Muscle of arm (tissue), 12 donors: ENCODE results near the gene HMGCS1. TPM values are rescaled to one million over a fixed set of nuclear protein-coding genes. Genes with fewer than 3 reads are reported as not detected.
"Not testable (repeated sequence)": the region's sequence is repeated elsewhere in the genome, so short reads cannot be mapped to it uniquely, and the experiment has no call there.

Experiments used
- DNase-seq: peaks from one replicate; pipeline ENCODE4 v3.0.0-alpha.2; 2013
- polyA plus RNA-seq, 12 donors: library from polyadenylated mRNA; unstranded; fragments of 120-200 nt; gene quantifications; one replicate each; pipeline ENCODE4 v1.2.1, GENCODE V29; 2013; ENCODE audit not compliant: insufficient read length in 12 of 12

HMGCS1 gene
- polyA plus RNA-seq, 12 donors = 31.5 to 63.0 (median 47.2) TPM; not detected in 1

DNA sequence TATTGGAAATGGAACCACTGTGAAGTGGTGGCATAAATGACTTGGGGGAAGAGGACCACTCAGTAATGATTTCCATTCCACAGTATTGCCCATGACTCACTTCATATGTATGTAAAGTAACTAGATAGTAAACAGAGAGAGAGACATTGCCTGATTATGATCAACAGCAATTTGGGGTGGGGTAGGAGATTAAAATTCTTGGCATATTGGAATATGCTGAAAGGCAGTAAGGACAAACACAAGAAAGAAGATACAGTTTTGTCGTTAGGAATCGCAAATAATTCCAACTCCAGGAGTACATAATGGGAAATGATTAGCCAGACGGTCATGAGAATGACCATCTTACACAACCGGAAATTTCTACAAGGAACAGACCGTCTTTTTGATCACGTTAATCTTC is 1.5 kb upstream of the HMGCS1 start:
- DNase-seq = no peak

DNA sequence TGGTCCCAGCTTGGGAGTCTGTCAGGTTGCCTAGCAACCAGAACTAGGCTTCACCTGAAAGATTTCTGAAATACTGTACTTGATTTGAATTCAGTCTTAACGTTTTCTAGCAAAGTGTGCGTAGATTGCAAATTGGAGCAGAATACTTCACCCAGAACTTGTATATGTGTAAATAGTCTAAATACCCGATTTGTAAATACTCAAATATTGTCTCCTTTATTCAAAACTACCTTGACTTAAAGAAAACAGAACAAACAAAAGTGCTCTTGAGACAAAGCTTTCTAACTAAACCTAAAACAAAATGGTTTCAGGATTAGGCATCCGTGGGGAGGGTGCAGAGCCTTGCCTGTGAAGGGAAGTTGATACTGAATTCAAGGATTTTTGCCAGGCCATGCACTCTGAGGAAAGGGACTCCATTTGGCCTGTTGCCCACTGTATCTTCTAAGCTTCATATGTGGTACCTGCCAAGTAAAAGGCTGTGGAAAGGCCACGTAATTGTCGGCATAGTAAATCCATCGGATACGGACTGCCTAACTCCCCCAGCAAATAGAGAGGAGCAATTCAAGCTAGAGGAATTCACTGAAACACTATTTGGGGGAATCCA is 744 bp upstream of the HMGCS1 start:
- DNase-seq = no peak

DNA sequence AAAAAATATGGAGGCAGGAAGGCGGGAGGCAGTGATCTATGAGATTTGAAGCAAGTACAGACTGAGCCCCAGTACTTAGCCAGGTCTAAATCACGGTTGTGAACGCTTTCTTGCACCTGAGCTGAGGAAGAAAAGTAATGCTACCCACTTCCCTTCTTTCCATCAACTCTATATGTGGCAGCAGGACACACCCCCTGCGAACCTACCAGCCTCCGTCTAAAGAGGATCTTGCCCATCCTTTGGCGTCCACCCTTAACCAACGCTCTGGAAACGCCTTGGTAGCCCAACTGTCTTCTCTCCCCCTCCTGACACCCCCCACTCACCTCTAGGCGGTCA is 545 bp downstream of the HMGCS1 start:
- no peak for DNase-seq

DNA sequence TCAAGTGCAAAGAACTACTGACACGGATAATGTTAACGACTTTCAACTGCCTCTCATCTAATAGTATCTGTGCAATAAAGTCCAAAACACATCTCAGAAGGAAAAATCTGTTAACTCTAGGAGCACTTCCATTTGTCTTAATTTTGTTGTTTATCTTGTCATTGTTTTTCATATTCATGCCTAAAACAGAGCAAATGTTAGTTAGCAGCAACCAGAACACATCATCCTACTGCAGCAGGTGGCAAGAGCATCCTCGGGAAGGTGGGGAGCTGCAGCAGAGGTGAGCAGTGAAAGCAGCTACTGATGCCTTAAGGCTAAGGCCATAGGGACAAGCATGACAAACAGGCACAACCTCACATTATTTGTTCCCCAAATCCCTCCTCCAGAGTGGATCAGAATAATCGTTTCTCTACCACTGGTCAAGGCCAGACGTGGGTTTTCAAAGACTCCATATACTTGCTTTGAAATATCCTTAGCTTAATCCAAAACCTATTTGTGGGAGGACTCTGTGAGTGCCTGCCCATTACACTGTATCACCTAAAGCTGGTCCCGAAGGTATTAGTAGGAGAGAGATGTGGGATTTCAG is 1.0 kb downstream of the HMGCS1 start:
- DNase-seq = no peak

DNA sequence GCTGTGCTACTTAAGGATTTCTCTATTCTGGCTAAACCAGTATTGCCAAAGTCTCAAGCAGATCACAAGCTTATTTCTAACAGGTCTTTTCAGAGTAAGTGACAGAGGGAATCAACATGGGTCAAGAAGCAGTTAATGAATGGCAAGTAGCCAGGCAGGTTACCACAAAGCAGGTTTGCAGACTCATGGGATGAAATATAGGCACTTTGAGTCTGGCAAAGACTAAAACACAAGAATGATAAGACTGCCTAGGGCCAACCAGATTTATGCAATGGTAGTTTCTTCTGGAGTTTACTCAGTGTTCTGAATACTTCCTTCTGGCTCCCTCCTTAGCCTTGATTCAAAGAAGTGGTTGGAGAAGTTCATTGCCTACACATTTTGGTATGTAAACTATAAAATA is 3.6 kb downstream of the HMGCS1 start:
- DNase-seq = no peak

DNA sequence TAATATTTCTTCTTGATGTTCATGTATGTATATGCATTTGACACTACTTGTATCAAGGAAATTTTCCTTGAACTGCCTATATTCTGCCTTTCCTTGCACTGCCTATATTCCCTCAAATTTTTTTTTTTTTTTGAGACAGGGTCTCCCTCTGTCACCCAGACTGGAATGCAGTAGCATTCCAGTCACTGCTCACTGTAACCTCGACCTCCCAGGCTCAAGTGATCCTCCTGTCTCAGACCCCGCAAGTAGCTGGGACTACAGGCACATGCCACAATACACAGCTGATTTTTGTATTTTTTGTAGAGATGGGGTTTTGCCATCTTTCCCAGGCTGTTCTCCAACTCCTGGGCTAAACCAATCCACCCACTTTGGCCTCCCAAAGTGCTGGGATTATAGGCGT is 4.1 kb downstream of the HMGCS1 start:
- no peak for DNase-seq

DNA sequence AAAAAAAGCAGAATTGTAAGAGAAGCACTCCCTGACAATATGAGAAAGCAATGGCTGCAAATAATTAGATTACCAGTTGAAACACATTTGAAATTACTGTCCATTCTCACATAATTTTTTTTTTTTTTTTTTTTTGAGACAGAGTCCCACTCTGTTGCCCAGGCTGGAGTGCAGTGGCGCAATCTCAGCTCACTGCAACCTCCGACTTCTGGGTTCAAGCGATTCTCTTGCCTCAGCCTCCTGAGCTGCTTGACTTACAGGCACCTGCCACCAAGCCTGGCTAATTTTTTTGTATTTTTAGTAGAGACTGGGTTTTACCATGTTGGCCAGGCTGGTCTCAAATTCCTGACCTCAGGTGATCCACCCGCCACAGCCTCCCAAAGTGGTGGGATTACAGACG is 6.3 kb downstream of the HMGCS1 start:
- DNase-seq = not testable (repeated sequence)

DNA sequence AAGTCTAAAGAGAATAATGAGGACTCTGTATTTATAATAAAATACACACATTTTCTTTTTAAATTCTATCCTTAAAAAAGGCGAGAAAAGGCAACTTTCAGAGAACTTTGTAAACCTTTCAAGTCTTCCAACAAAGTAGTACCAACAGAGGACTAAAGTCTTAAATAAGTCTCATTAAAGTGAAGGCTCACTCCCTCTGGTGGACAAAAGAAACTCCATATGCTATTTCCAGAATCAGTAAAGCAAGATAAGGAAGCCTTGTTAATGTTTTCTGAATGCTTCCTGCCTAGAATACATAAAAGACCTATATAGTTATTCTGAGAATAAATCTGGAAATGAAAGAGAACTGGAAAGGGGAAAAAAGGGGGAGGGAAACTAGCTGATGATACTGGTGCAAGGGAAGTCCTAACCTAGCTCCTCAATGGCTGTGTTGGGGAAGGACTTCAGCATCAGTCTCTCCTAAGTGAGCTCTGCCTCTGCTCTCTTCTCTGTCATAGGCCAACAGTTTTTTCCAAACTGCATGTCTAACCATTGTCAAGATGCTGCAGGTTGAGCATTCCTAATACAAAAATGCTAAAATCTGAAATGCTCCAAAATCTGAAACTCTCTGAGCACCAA is 7.2 kb downstream of the HMGCS1 start:
- DNase-seq = peak; percentile 35

DNA sequence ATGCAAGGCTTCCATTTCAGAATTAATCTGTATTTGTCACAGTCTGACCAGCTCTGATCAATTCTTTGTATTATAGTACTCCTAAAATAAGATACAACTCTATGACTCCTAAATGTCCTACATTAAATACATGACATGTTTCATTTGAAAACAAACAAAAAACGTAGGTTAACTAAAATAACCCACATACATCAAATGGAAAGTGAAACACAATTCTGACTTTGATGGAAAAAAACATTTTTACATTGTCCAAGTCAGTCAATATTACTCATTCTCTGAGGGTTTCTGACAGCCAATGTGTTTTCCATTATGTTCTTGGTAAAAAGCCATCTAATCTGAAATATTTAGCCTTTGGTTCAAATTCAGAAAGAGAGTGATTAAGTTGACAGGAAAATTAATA is 8.7 kb downstream of the HMGCS1 start:
- no peak for DNase-seq

DNA sequence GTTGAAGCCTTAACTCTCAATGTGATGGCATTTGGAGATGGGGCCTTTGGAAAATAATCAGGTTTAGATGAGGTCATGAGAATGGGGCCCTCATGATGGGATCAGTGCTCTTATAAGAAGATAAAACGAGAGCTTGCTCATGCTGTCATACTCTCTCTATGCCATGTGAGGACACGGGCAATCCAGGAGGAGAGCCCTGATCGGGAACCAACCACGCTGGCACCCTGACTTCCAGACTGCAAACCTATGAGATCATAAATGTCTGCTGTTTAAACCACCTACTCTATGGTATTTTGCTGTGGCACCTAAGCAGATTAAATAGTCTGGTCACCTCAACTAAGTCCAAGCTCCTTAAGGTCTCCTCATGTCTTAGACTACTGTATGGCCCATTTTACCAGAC is 10.0 kb downstream of the HMGCS1 start:
- DNase-seq = no peak

DNA sequence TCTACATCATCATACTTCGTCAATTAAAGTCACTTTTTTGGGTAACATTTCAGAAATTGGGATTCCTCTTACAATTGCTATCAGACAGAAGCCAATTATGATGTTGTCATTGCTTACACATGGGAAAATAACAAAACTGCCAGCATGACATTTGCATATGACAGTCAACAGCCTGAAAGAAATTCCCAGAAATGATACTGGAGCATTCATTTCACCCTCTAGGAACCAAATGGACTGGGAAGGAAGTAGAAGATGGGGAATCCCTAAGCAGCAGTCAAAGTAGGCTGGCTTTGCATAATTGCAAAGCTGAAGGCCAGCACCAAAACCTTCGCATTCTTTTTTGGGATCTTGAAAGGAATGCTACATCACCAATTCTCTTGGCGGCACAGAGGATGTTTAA is 10.7 kb downstream of the HMGCS1 start:
- no peak for DNase-seq

DNA sequence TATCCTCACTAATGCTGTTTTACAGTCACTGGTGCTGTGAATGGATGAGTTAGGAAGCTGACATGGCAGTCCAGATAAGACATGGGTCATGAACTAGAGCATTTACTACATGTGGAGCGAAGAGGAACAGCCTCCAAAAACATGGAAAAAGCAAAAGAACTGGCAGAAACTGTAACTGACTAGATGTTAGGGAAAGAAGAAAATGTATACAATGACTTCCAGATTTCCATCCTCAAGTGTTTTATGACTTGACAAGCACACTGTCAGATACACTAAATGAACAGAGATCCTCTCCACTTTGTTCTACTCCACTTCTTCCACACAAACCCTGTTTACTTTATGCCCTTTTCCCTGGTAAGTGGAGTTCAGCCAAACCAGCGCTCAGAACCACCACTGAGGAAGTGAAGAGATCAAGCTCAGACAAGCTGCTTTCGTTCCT is 11.5 kb downstream of the HMGCS1 start:
- peak; percentile 9 for DNase-seq

DNA sequence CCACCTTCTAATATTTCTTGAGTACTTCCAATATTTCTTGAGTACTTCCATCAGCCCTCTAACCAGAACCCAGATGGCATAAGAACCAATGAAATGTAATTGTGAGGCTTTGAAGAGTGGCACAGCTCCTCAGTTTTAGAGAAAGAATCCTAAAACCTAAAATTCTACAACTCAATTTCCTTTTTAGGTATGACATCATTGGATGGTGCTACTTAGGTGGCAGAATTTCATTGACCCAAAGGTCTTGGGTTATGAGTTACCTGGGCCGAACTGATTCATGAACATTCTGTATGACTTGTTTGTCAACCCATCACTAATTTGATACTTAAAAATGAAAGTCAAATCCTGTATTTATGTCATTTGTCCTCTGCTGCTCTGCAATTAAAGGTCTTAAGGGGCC is 13.1 kb downstream of the HMGCS1 start:
- DNase-seq = no peak

DNA sequence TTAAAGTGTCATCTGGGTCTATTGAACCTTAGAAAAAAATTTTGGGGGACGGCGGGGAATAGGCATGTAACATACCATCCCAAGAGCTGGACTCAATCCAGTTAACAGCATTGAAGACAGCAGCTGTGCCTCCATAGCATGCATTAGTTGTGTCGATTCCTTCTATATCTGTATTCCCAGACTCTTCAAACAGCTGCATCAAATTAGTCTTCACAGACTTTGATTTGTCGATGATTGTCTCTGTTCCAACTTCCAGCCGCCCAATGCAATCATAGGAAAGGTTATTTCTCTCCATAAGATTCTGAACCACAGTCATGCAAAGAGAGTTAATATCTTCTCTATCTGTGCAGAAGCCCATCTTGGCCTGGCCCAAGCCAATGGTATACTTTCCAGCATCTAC is 14.8 kb downstream of the HMGCS1 start:
- peak; percentile 5 for DNase-seq

DNA sequence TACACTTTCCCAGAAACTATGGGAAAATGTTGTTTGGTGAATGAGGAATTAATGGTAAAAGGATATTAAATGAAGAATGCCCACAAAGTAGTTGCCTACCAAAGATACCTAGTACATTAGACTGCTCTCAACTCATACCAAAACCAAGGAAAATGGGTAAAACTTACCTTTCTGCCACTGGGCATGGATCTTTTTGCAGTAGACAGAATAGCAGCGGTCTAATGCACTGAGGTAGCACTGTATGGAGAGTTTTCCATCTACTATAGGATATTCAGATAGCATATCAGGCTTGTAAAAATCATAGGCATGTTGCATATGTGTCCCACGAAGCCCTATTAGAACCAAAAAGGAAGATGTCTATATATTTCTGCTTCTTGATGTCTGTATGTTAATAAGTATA is 16.4 kb downstream of the HMGCS1 start:
- DNase-seq = no peak

DNA sequence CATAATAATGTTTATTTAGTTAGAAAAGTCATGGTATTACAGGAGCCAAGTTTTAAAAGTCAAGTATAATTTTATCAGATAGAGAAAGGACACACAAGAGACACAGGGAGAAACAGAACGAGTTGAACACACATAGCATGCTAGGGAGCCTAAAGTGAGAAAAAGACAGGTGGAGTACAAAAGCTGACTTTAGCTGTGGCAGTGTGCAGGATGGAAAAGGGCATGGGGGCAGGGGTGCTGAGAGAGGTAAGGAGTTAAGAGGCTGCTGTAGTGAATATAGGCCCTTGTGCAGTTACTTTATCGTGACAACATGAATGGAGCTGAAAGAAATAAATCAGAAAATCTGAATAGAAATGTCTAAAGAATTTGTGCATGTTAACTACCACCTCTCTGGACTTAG is 18.0 kb downstream of the HMGCS1 start:
- DNase-seq = no peak

DNA sequence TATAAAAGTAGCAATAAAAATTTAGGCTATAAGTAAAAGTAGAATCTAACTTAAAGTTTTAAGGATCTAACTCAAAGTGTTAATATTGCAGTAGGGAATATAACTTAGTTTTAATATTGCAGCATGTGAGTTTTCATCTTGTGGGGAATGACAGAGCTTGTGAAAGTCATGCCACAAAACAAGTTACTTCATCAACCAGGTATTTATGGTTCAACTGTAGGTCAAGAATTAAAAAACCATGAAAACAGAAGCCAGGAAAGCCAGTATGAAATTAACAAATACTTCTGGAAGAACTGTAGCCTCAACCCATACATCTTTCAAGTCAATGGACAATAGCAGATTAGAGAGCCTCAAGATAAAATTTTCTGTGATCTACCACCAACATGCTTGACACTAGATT is 19.0 kb downstream of the HMGCS1 start:
- DNase-seq = no peak

DNA sequence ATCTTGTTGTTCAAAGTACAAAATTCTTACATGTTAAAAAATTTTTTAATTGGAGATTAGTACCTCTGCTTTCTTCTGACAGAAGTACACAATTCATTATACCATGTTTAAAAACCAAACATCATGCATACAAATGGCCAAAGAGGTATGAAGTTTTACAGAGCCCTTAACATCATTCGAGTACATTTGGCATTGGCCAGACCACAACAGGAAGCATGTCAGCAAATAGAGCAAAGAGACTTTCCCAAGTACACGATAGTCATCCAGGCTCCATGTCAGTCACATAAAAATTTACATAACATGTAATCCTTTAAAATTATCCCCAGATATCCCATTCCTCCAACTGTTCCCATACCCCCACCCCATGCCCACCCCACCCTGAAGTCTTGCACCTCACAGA is 22.5 kb downstream of the HMGCS1 start:
- no peak for DNase-seq

DNA sequence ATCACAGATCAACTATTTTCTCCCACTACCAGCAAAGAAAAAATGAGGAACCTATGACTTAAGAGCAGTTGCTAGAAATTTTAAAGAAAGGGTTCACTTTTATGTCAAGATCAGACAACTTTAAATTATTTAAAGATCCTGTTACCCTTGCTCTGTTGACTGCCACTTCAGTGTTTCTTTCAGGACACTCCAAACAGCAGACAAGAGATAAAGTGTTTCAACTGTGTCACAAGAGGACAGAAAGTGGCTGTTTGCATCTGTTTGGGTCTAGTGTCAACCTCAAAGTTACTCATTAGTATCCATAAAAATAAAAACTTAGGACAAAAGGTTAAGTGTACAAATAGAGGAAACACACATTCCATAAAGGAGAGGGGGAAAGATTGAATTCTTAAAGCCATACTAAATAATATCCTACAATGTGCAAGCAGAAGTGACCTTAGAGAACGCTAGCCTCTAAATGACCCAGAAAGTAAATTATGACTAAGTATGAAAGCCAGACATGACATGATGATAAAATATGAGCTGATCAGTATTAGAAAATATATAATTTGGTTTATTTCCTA is 24.9 kb downstream of the HMGCS1 start:
- DNase-seq = no peak

DNA sequence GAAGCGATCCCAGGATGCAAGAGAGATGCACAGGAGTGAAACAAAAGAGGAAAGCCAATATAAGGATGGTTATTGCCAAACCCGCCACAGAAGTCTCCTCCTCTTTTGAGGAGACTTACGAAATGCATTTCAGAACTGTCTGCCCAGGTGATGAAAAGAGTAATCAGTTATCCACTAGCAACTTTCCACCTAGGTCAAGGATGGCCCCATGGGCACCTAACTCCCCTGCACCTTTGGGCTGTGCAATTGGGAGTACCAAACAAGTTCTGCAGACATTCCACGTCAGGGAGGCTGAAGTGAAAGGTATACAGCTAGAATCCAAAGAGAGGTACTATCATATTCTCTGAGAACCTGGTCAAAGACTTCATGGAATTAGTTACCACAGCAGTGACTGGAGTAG is 25.7 kb downstream of the HMGCS1 start:
- no peak for DNase-seq

DNA sequence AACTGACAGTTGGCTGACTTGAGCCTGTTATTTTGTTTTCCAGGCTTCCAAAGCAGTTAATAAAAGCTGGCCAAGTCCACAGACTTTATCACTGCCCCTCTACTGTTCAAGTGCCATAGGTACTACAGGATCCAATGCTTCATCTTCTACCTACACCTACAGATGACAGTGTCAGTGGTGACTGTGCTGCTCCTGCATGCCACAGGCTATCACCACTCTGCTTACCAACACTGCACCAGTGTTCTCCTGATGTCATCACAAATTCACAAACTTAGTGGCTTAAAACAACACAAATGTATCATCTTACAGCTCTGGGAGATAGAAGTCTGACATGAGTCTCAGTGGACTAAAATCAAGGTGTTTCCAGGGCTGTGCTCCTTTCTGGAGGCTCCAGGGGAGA is 26.6 kb downstream of the HMGCS1 start:
- no peak for DNase-seq

DNA sequence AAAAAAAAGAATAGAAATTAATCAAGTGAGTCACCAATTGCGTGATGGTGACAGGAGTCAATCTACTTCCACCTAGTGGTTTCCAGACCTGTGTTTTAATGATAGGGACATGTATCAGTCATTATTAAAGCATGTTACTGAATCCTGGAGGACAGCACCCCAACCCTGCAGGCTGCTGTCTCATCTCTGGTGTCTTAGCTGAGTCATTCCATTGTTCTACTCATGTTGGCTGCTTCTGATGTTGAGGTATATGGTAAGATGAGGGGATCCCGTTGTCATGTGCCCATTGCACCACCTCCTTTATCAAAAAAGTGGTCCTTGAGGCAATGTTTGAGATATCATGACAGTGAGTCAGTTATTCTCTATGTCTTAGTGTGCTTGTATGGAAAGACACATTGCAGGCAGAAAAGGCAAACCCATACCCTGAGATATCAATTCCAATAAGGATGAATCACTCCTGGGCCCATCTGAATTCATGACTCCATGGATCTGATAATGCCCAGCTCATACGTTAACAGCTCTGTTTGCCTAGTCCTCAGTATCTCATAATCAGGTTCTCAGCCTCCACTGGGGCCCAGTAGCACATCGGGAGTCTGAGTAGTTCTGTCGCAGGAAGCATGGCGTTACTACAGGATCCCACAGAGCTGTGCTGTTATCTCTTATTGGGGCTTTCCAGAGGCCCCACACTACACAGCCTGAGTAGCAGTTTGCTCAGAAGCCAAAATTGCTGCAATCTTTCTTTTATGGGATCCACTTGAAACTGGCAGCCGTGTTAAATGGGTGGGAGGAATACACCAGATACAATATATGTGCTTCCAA is 31.2 kb downstream of the HMGCS1 start:
- DNase-seq = no peak
